HepG2 (cell line): ENCODE results near the gene CCDC87. TPM values are rescaled to one million over a fixed set of nuclear protein-coding genes. Genes with fewer than 3 reads are reported as not detected.
A peak's percentile ranks its signal among the peaks of the same experiment; 100 is the strongest.

ENCODE experiments used
- ADNP ChIP-seq: sonication (generic); formaldehyde crosslinking; IDR thresholded peaks from 2 replicates; pipeline ENCODE4 v1.4.0; 2020; ENCODE audit warnings: missing genetic modification reagents
- ATM ChIP-seq: fragments of 450-650 bp; IDR thresholded peaks from 2 replicates; pipeline ENCODE4 v1.7.1; 2017; ENCODE audit warnings: mild to moderate bottlenecking, borderline replicate concordance
- FOXJ3 ChIP-seq: sonication (generic); formaldehyde crosslinking; IDR thresholded peaks from 2 replicates; pipeline ENCODE4 v1.4.0; 2020; ENCODE audit warnings: missing genetic modification reagents, mild to moderate bottlenecking, borderline replicate concordance
- HNRNPUL1 ChIP-seq: fragments of 200-400 bp; formaldehyde crosslinking; IDR thresholded peaks from 2 replicates; pipeline ENCODE4 v1.6.1; 2017; ENCODE audit warnings: low read depth, mild to moderate bottlenecking, low read length, moderate library complexity
- KAT8 ChIP-seq: IDR thresholded peaks from 2 replicates; pipeline ENCODE4 v1.6.1; 2016; ENCODE audit warnings: missing genetic modification reagents, missing compliant biosample characterization
- KDM1A ChIP-seq: IDR thresholded peaks from 2 replicates; pipeline ENCODE4 v1.6.1; 2016; ENCODE audit warnings: missing compliant biosample characterization
- KMT2A ChIP-seq: sonication (generic); formaldehyde crosslinking; IDR thresholded peaks from 2 replicates; pipeline ENCODE4 v1.4.0; 2020; ENCODE audit warnings: missing genetic modification reagents
- LCORL ChIP-seq, 2 experiments: fragments of 450-650 bp in 1 of 2; sonication (generic) in 1 of 2; formaldehyde crosslinking in 1 of 2; IDR thresholded peaks; 2 replicates each; pipeline versions ENCODE4 v1.5.0 to v1.6.1; 2017 to 2020; ENCODE audit warnings: antibody characterized with exemption in 1 of 2, missing genetic modification reagents in 1 of 2
- MAF1 ChIP-seq: sonication (generic); formaldehyde crosslinking; IDR thresholded peaks from 2 replicates; pipeline ENCODE4 v1.5.0; 2020; ENCODE audit warnings: missing genetic modification reagents, borderline replicate concordance
- MTA1 ChIP-seq: sonication (generic); formaldehyde crosslinking; IDR thresholded peaks from 2 replicates; pipeline ENCODE4 v1.4.0; 2020; ENCODE audit warnings: missing genetic modification reagents, mild to moderate bottlenecking, borderline replicate concordance
- NAIF1 ChIP-seq: sonication (generic); formaldehyde crosslinking; IDR thresholded peaks from 2 replicates; pipeline ENCODE4 v1.5.0; 2020; ENCODE audit warnings: mild to moderate bottlenecking, missing genetic modification reagents, borderline replicate concordance
- NFIC ChIP-seq: IDR thresholded peaks from 2 replicates; pipeline ENCODE4 v1.6.1; 2012; ENCODE audit warnings: mild to moderate bottlenecking, low read length, inconsistent platforms
- PLRG1 ChIP-seq: fragments of 450-650 bp; conservative IDR thresholded peaks from 2 replicates; pipeline ENCODE4 v1.6.1; 2016
- SAP130 ChIP-seq: IDR thresholded peaks from 2 replicates; pipeline ENCODE4 v1.6.1; 2016; ENCODE audit warnings: low read depth
- SMAD9 ChIP-seq: sonication (generic); formaldehyde crosslinking; IDR thresholded peaks from 2 replicates; pipeline ENCODE4 v1.5.1; 2020; ENCODE audit warnings: mild to moderate bottlenecking, missing genetic modification reagents
- SOX6 ChIP-seq, 2 experiments: fragments of 450-650 bp in 1 of 2; sonication (generic) in 1 of 2; formaldehyde crosslinking in 1 of 2; IDR thresholded peaks; 2 replicates each; pipeline versions ENCODE4 v1.4.0 to v1.6.1; 2017 to 2020; ENCODE audit warnings: antibody characterized with exemption in 1 of 2, mild to moderate bottlenecking in 1 of 2, missing genetic modification reagents in 1 of 2
- ZFP37 ChIP-seq: sonication (generic); formaldehyde crosslinking; IDR thresholded peaks from 2 replicates; pipeline ENCODE4 v1.4.0; 2020; ENCODE audit warnings: missing genetic modification reagents, borderline replicate concordance
- ZKSCAN1 ChIP-seq: fragments of 150-350 bp; IDR thresholded peaks from 2 replicates; pipeline ENCODE4 v1.6.1; 2014; ENCODE audit warnings: low read length
- ZNF335 ChIP-seq: sonication (generic); formaldehyde crosslinking; IDR thresholded peaks from 2 replicates; pipeline ENCODE4 v1.4.0; 2020; ENCODE audit warnings: missing genetic modification reagents
- ZNF737 ChIP-seq: sonication (generic); formaldehyde crosslinking; IDR thresholded peaks from 2 replicates; pipeline ENCODE4 v1.5.0; 2020; ENCODE audit warnings: missing genetic modification reagents, mild to moderate bottlenecking, borderline replicate concordance
- ZNF749 ChIP-seq: sonication (generic); formaldehyde crosslinking; IDR thresholded peaks from 2 replicates; pipeline ENCODE4 v1.8.0; 2022; ENCODE audit warnings: mild to moderate bottlenecking, missing genetic modification reagents, moderate library complexity, borderline replicate concordance
- ZNF775 ChIP-seq: sonication (generic); formaldehyde crosslinking; IDR thresholded peaks from 2 replicates; pipeline ENCODE4 v1.4.0; 2020; ENCODE audit warnings: missing genetic modification reagents, mild to moderate bottlenecking, moderate library complexity, borderline replicate concordance
- polyA plus RNA-seq, 8 experiments: library from polyadenylated mRNA; depleted of rRNA in 3 of 8; stranded (reverse) in 7 of 8; unstranded in 1 of 8; fragments of >200 nt; fragmentation: Illumina TruSeq in 4 of 8; extraction: Trizol in 4 of 8; gene quantifications; 2 replicates each; pipeline versions ENCODE4 v1.2.1 to v1.2.3, GENCODE V29; 2011 to 2016; ENCODE audit warnings: low read depth in 4 of 8, missing spikeins in 1 of 8, mixed read lengths in 1 of 8; ENCODE audit not compliant: insufficient read depth in 1 of 8
- total RNA-seq, 5 experiments: library from RNA; depleted of rRNA; stranded (reverse); fragments of >200 nt; fragmentation: Illumina TruSeq; extraction: Trizol; gene quantifications; 2 replicates each; pipeline ENCODE4 v1.2.3, GENCODE V29; 2016; ENCODE audit warnings: low read depth in 1 of 5
- TF ChIP-seq, protein P1 (sequence below): sonication (generic); formaldehyde crosslinking; IDR thresholded peaks from 2 replicates; pipeline ENCODE4 v1.8.1; 2023; ENCODE audit warnings: mild to moderate bottlenecking, moderate library complexity, missing genetic modification reagents
- TF ChIP-seq, protein P2 (sequence below): sonication (generic); formaldehyde crosslinking; conservative IDR thresholded peaks from 2 replicates; pipeline ENCODE4 v1.4.0; 2020; ENCODE audit warnings: missing genetic modification reagents
- TF ChIP-seq, protein P3 (sequence below): sonication (generic); formaldehyde crosslinking; IDR thresholded peaks from 2 replicates; pipeline ENCODE4 v1.5.1; 2020; ENCODE audit warnings: mild to moderate bottlenecking, missing genetic modification reagents, borderline replicate concordance

The CCDC87 gene
- total and polyA plus RNA-seq, 2 of the 13 experiments (the other 11 are each of a cell fraction or from before 2014, with no cell fraction given) = 0.05 to 0.42 TPM

DNA sequence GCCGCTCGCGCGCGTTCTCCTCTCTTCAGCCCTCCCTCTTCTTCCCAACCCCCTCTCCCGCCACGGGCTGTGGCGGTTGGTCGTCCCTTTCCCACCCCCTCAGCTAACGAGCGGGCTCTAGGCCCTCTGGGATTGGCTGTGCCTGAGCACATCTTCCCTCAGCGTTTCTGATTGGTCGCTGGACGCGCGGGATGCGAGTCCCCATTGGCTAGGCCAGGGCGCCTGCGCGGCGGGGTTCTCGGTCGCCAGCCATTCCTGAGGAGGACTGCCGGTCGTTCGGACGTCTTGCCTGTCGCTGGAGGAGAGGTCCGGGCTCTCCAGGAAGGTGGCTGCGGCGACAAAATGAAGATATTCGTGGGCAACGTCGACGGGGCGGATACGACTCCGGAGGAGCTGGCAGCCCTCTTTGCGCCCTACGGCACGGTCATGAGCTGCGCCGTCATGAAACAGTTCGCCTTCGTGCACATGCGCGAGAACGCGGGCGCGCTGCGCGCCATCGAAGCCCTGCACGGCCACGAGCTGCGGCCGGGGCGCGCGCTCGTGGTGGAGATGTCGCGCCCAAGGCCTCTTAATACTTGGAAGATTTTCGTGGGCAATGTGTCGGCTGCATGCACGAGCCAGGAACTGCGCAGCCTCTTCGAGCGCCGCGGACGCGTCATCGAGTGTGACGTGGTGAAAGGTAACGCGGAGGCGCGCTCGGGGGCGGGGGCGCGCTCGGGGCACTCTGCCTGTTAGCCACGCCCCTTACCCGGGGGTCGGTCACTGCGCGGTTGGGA is 23.7 kb upstream of the CCDC87 start, which contains the start of gene RBM14 (continued):
- TF ChIP-seq NAIF1 (CRISPR knock-in tag) = no peak
- TF ChIP-seq ZNF737 (CRISPR knock-in tag) = 0 out of 2 replicates have a peak, but pooled peaks have one; percentile 62
- TF ChIP-seq MAF1 (CRISPR knock-in tag) = no peak; the same call in 1 of the 2 replicates
- no peak for TF ChIP-seq SOX6 (IDR thresholded peaks at IDR 0.05)
- peak; percentile 24; the same call in 1 of the 2 replicates for TF ChIP-seq SOX6 (CRISPR knock-in tag; IDR thresholded peaks at IDR 0.05)
- peak; percentile 72; the same call in 1 of the 2 replicates for TF ChIP-seq MTA1 (CRISPR knock-in tag)
- no peak for TF ChIP-seq NFIC
- peak; percentile 69; the same call in 1 of the 2 replicates for TF ChIP-seq ZNF775 (CRISPR knock-in tag)
- no peak for TF ChIP-seq PLRG1
- TF ChIP-seq LCORL (IDR thresholded peaks at IDR 0.05) = no peak
- TF ChIP-seq LCORL (CRISPR knock-in tag; IDR thresholded peaks at IDR 0.05) = peak; percentile 37
- peak; percentile 44; the same call in 1 of the 2 replicates for TF ChIP-seq KMT2A (CRISPR knock-in tag)
- TF ChIP-seq KDM1A (CRISPR knock-in tag) = no peak
- TF ChIP-seq ZNF749 (CRISPR knock-in tag) = peak; percentile 21; the same call in 1 of the 2 replicates
- TF ChIP-seq KAT8 (CRISPR knock-in tag) = peak; percentile 86
- peak; percentile 85 for TF ChIP-seq SAP130 (CRISPR knock-in tag)
- no peak for TF ChIP-seq ADNP (CRISPR knock-in tag)
- TF ChIP-seq ZFP37 (CRISPR knock-in tag) = 0 out of 2 replicates have a peak, but pooled peaks have one; percentile 25
- TF ChIP-seq ATM = no peak
- no peak for TF ChIP-seq ZNF335
- peak; percentile 60; the same call in 1 of the 2 replicates for TF ChIP-seq FOXJ3 (CRISPR knock-in tag)
- 0 out of 2 replicates have a peak, but pooled peaks have one; percentile 16 for TF ChIP-seq HNRNPUL1
- TF ChIP-seq, protein P1, sequence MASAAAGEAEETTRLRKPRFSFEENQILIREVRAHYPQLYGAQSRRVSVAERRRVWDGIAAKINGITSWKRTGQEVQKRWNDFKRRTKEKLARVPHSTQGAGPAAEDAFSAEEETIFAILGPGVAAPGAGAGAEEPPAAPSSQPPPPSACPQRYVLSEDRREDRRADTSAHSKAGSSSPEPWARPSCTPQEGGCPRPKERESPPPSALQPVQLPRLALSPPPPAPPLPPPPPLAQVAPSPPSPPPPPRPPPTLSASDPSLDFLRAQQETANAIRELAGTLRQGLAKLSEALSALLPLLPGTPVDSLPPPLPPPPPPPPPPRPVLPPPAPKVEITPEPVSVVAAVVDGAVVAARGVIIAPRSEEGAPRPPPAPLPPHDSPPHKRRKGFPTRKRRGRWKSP (CRISPR knock-in tag) = peak; percentile 71; the same call in 1 of the 2 replicates
- TF ChIP-seq, protein P2, sequence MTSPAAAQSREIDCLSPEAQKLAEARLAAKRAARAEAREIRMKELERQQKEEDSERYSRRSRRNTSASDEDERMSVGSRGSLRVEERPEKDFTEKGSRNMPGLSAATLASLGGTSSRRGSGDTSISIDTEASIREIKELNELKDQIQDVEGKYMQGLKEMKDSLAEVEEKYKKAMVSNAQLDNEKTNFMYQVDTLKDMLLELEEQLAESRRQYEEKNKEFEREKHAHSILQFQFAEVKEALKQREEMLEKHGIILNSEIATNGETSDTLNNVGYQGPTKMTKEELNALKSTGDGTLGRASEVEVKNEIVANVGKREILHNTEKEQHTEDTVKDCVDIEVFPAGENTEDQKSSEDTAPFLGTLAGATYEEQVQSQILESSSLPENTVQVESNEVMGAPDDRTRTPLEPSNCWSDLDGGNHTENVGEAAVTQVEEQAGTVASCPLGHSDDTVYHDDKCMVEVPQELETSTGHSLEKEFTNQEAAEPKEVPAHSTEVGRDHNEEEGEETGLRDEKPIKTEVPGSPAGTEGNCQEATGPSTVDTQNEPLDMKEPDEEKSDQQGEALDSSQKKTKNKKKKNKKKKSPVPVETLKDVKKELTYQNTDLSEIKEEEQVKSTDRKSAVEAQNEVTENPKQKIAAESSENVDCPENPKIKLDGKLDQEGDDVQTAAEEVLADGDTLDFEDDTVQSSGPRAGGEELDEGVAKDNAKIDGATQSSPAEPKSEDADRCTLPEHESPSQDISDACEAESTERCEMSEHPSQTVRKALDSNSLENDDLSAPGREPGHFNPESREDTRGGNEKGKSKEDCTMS (CRISPR knock-in tag) = no peak
- TF ChIP-seq, protein P3, sequence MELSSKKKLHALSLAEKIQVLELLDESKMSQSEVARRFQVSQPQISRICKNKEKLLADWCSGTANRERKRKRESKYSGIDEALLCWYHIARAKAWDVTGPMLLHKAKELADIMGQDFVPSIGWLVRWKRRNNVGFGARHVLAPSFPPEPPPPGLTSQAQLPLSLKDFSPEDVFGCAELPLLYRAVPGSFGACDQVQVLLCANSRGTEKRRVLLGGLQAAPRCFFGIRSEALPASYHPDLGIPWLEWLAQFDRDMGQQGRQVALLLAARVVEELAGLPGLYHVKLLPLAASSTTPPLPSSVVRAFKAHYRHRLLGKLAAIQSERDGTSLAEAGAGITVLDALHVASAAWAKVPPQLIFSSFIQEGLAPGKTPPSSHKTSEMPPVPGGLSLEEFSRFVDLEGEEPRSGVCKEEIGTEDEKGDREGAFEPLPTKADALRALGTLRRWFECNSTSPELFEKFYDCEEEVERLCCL (CRISPR knock-in tag) = 0 out of 2 replicates have a peak, but pooled peaks have one; percentile 68
- no peak; the same call in 1 of the 2 replicates for TF ChIP-seq SMAD9 (CRISPR knock-in tag)
- TF ChIP-seq ZKSCAN1 = no peak; the same call in 1 of the 2 replicates
